Lower leg skin (tissue), 4 donors: ENCODE measurements around the gene AKAP8L. TPM values are rescaled to one million over a fixed set of nuclear protein-coding genes. Genes with fewer than 3 reads are reported as not detected.

Source experiments
- DNase-seq, 2 donors: peaks; one replicate each; pipeline ENCODE4 v3.0.0-alpha.2; 2019; ENCODE audit warnings: low spot score in 2 of 2
- H3K4me3 ChIP-seq: fragments of 200-600 bp; sonication (generic); 2 replicates; pipeline ENCODE4 v1.5.1; 2017; ENCODE audit warnings: mild to moderate bottlenecking, low read depth; ENCODE audit not compliant: poor library complexity, severe bottlenecking
- POLR2A ChIP-seq, 2 donors: fragments of 450-650 bp; IDR thresholded peaks; one replicate each; pipeline ENCODE4 v1.6.1; 2016 to 2017; ENCODE audit warnings: antibody characterized with exemption in 2 of 2, mild to moderate bottlenecking in 1 of 2, moderate library complexity in 1 of 2
- WGBS, 2 donors: methylation state at CpG; one replicate each; pipeline ENCODE4 v1.1.5; 2018; 5-methylcytosine and 5-hydroxymethylcytosine counted together
- intact Hi-C: fragments of 100-400 bp; cut with DNase I; formaldehyde crosslinking; loops from one replicate; pipeline ENCODE4 v1.15.0; 2023; ENCODE audit warnings: low total_unique reads
- total RNA-seq, 4 donors: library from RNA; depleted of rRNA; stranded (reverse); fragments of >200 nt; gene quantifications; one replicate each; pipeline ENCODE4 v1.1.0, GENCODE V29; 2016
- TF ChIP-seq, protein P1 (sequence below), 3 donors: fragments of 450-650 bp; IDR thresholded peaks; one replicate each; pipeline ENCODE4 v1.5.1; 2016; ENCODE audit warnings: antibody characterized with exemption in 3 of 3, mild to moderate bottlenecking in 3 of 3, moderate library complexity in 2 of 3

The AKAP8L gene
- total RNA-seq, 4 donors from 2014 or later = 82.4 to 141 (median 95.3) TPM

GRCh38 chr19:15445227-15445605, 26.4 kb upstream of the AKAP8L start:
- intact Hi-C loops = no loop called here
- WGBS, 2 donors = 84 to 85% methylated on average over 9 of the region's 9 CpGs
- no peak overlapping the region for H3K4me3 ChIP-seq
- peak in 1 of 2 donors; percentile 72 for DNase-seq
- TF ChIP-seq, protein P1, sequence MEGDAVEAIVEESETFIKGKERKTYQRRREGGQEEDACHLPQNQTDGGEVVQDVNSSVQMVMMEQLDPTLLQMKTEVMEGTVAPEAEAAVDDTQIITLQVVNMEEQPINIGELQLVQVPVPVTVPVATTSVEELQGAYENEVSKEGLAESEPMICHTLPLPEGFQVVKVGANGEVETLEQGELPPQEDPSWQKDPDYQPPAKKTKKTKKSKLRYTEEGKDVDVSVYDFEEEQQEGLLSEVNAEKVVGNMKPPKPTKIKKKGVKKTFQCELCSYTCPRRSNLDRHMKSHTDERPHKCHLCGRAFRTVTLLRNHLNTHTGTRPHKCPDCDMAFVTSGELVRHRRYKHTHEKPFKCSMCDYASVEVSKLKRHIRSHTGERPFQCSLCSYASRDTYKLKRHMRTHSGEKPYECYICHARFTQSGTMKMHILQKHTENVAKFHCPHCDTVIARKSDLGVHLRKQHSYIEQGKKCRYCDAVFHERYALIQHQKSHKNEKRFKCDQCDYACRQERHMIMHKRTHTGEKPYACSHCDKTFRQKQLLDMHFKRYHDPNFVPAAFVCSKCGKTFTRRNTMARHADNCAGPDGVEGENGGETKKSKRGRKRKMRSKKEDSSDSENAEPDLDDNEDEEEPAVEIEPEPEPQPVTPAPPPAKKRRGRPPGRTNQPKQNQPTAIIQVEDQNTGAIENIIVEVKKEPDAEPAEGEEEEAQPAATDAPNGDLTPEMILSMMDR (IDR thresholded peaks at IDR 0.05) = no peak
- TF ChIP-seq POLR2A (IDR thresholded peaks at IDR 0.05) = no peak

GRCh38 chr19:15444505-15445226, 25.9 kb upstream of the AKAP8L start:
- no peak overlapping the region for H3K4me3 ChIP-seq
- peak in 1 of 2 donors; percentile 80 for DNase-seq
- TF ChIP-seq, protein P1 (IDR thresholded peaks at IDR 0.05) = no peak
- no peak for TF ChIP-seq POLR2A (IDR thresholded peaks at IDR 0.05)
- 84 to 91% methylated on average over 12 to 15 of the region's 15 CpGs for WGBS, 2 donors
- intact Hi-C loops = no loop called here

- no peak overlapping the region for H3K4me3 ChIP-seq
- intact Hi-C loops = no loop called here
- 47 to 55% methylated on average over 10 of the region's 10 CpGs for WGBS, 2 donors
- TF ChIP-seq, protein P1 (IDR thresholded peaks at IDR 0.05) = no peak
- TF ChIP-seq POLR2A (IDR thresholded peaks at IDR 0.05) = no peak
- DNase-seq = peak in 1 of 2 donors; percentile 77
Measured at GRCh38 chr19:15443838-15444237, 25.1 kb upstream of the AKAP8L start.

DNA sequence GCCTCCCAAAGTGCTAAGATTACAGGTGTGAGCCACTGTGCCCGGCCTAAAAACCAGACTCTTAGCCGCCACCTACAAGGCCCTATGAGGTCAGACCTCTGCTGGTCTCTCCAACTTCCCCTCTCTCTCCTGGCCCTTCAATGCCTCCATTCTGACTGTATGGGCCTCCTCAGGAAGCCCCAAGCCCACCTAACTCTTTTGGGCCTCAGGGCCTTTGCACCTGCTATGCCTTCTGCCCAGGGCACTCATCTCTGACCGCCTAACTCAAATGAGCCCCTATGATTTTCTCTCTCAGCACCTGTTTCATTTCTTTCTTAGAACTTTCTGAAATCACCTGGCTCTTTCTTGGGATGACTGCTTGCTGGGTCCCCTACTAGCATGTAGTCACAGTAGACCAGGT, 24.5 kb upstream of the AKAP8L start:
- no peak overlapping the region for H3K4me3 ChIP-seq
- WGBS, 2 donors = 92 to 98% methylated on average over 3 of the region's 3 CpGs
- intact Hi-C loops = no loop called here

GRCh38 chr19:15442142-15442920, 23.5 kb upstream of the AKAP8L start:
- no peak for DNase-seq
- intact Hi-C loops = no loop called here
- TF ChIP-seq, protein P1 (IDR thresholded peaks at IDR 0.05) = no peak
- no peak for TF ChIP-seq POLR2A (IDR thresholded peaks at IDR 0.05)
- no peak overlapping the region for H3K4me3 ChIP-seq
- WGBS, 2 donors = 86% methylated on average over 8 to 12 of the region's 13 CpGs

More for the DNA sequence above, 24.5 kb upstream of the AKAP8L start:
- no peak for DNase-seq
- TF ChIP-seq POLR2A (IDR thresholded peaks at IDR 0.05) = no peak
- TF ChIP-seq, protein P1 (IDR thresholded peaks at IDR 0.05) = no peak
